Chondrocyte (in vitro differentiated cells): Measurements from ENCODE around the gene MRPL32. TPM values are rescaled to one million over a fixed set of nuclear protein-coding genes. Genes with fewer than 3 reads are reported as not detected.
"Not testable (repeated sequence)": the region's sequence is repeated elsewhere in the genome, so short reads cannot be mapped to it uniquely, and the experiment has no call there.

Experiments used
- DNase-seq: peaks from one replicate; pipeline ENCODE4 v3.0.0; 2021; ENCODE audit warnings: mixed read lengths, low spot score
- H3K27ac Mint-ChIP-seq: one replicate; pipeline ENCODE4 v1.8.0; 2021; ENCODE audit warnings: mild to moderate bottlenecking, moderate library complexity, mixed read lengths; ENCODE audit not compliant: unreplicated experiment
- H3K27me3 Mint-ChIP-seq: 2 replicates; pipeline ENCODE4 v1.8.0; 2021; ENCODE audit warnings: low read depth, mixed read lengths
- H3K36me3 Mint-ChIP-seq: 2 replicates; pipeline ENCODE4 v1.8.0; 2021; ENCODE audit warnings: low read depth, mixed read lengths
- H3K4me1 Mint-ChIP-seq: 2 replicates; pipeline ENCODE4 v1.8.0; 2021; ENCODE audit warnings: low read depth, mild to moderate bottlenecking, mixed read lengths
- H3K4me3 Mint-ChIP-seq: one replicate; pipeline ENCODE4 v1.8.0; 2021; ENCODE audit warnings: mild to moderate bottlenecking, moderate library complexity, mixed read lengths; ENCODE audit not compliant: unreplicated experiment
- H3K9me3 Mint-ChIP-seq: 2 replicates; pipeline ENCODE4 v1.8.0; 2021; ENCODE audit warnings: low read depth, mixed read lengths
- long read RNA-seq: library from polyadenylated mRNA; stranded (forward); transcript quantifications from one replicate; pipeline ENCODE4 v2.0.0, GENCODE V29; 2021
- total RNA-seq: library from RNA; stranded (reverse); gene quantifications from 3 replicates; pipeline ENCODE4 v1.2.1, GENCODE V29; 2021
- TF ChIP-seq, protein P1 (sequence below): fragments of 200-600 bp; sonication (generic); IDR thresholded peaks from 2 replicates; pipeline ENCODE4 v1.5.0; 2021; ENCODE audit warnings: antibody characterized with exemption, mild to moderate bottlenecking, moderate library complexity

MRPL32 gene
- total RNA-seq, result 31.9 to 35.9 TPM (median 32.7 TPM) in 3 replicates
- long read RNA-seq, transcript MRPL32-201 (3 exons, 1,035 nt), result major isoform, 20 of 38 reads
- long read RNA-seq, partial matches to known transcripts, result 13 of 38 reads
- long read RNA-seq, other reads (novel, unspliced or antisense), result 2 of 38 reads

- peak; percentile 98 for DNase-seq
- peak within 1 kb of the TSS; percentile 97 for H3K4me3 Mint-ChIP-seq
- H3K27ac Mint-ChIP-seq, result peak within 1 kb of the TSS; percentile 99
- H3K36me3 Mint-ChIP-seq, result peaks cover 10% of the 10 kb centered on the region
- peaks cover 43% of the 10 kb centered on the region for H3K4me1 Mint-ChIP-seq
- H3K9me3 Mint-ChIP-seq, result no peaks in the 10 kb centered on the region
- TF ChIP-seq, protein P1, sequence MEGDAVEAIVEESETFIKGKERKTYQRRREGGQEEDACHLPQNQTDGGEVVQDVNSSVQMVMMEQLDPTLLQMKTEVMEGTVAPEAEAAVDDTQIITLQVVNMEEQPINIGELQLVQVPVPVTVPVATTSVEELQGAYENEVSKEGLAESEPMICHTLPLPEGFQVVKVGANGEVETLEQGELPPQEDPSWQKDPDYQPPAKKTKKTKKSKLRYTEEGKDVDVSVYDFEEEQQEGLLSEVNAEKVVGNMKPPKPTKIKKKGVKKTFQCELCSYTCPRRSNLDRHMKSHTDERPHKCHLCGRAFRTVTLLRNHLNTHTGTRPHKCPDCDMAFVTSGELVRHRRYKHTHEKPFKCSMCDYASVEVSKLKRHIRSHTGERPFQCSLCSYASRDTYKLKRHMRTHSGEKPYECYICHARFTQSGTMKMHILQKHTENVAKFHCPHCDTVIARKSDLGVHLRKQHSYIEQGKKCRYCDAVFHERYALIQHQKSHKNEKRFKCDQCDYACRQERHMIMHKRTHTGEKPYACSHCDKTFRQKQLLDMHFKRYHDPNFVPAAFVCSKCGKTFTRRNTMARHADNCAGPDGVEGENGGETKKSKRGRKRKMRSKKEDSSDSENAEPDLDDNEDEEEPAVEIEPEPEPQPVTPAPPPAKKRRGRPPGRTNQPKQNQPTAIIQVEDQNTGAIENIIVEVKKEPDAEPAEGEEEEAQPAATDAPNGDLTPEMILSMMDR, result no peak
- no peaks in the 10 kb centered on the region for H3K27me3 Mint-ChIP-seq
Observed at GRCh38 chr7:42931834-42932651, at the start of gene MRPL32, which contains the start of gene PSMA2. Gene MRPL32 (plus strand): TSS chr7:42932376. CDS start chr7:42932387, 11 bp downstream. Gene PSMA2 (minus strand): TSS chr7:42932174. CDS start chr7:42932158, 16 bp downstream.

GRCh38 chr7:42883950-42884349 is 48.2 kb upstream of the MRPL32 start:
- H3K9me3 Mint-ChIP-seq, result no peaks in the 10 kb centered on the region
- DNase-seq, result no peak
- no peak overlapping the region for H3K4me3 Mint-ChIP-seq
- TF ChIP-seq, protein P1, result no peak
- H3K36me3 Mint-ChIP-seq, result peaks cover 1% of the 10 kb centered on the region
- H3K4me1 Mint-ChIP-seq, result peaks cover 22% of the 10 kb centered on the region
- no peaks in the 10 kb centered on the region for H3K27me3 Mint-ChIP-seq
- no peak overlapping the region for H3K27ac Mint-ChIP-seq

GRCh38 chr7:42885183-42885582 is 47.0 kb upstream of the MRPL32 start:
- DNase-seq, H3K27ac Mint-ChIP-seq, H3K27me3 Mint-ChIP-seq, H3K4me3 Mint-ChIP-seq, H3K36me3 Mint-ChIP-seq, H3K9me3 Mint-ChIP-seq: not testable (repeated sequence)
- H3K4me1 Mint-ChIP-seq, result peaks cover 26% of the 10 kb centered on the region

DNA sequence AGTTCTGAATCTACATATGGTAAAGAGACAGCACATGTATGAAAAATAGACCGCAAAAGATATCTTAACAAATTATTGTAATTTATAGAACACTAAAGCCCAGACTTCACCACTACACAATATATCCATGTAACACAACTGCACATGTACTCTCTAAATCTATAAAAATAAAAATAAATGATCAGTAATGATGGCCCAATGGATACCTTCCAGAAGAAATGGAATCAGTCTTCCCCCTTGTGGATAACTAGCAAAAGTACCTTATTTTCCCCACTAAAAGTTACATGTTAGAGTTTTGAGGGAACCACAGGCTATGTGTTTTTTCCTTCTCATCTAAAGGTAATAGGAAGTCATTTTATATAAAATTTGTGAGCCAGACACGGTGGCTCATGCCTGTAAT is 46.0 kb upstream of the MRPL32 start:
- Mint-ChIP-seq H3K27me3 (no peaks in the 10 kb centered on the region), H3K4me3 (no peak overlapping the region), H3K36me3 (no peaks in the 10 kb centered on the region), H3K9me3 (no peaks in the 10 kb centered on the region), H3K27ac (no peak overlapping the region), H3K4me1 (peaks cover 22% of the 10 kb centered on the region)
- TF ChIP-seq, protein P1, result peak; percentile 80
- DNase-seq, result no peak

DNA sequence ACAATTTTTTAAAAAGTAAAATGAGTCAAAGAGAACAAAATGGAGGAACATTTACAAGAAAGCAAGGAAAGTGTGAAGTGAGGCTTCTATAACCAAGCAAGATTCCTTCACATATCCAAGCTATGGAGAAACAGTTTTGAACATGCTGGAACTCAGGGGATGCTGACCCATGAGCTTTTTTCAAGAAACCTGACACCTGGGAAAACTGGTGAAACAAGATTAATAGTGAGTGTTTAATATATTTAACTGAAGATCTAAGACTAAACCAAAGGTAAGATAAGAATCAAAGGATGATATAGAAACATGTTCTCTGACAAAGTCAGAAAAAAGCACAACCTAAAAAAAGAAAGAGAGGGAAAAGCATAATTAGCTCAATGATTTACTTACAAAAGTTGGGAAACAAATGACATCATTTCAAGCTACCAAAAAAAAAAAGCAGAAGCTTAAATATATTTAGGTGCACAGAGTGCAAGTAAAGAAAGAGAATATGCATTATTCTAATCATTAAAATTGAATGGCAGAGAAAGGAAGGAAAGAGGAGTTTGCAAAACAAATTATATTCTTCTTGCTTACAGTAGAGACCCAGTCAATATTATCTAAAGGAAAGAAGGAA is 45.2 kb upstream of the MRPL32 start:
- Mint-ChIP-seq H3K4me1 (peaks cover 22% of the 10 kb centered on the region), H3K27me3 (no peaks in the 10 kb centered on the region), H3K4me3 (peak overlapping the region; percentile 9), H3K36me3 (no peaks in the 10 kb centered on the region), H3K9me3 (no peaks in the 10 kb centered on the region), H3K27ac (no peak overlapping the region)
- no peak for DNase-seq
- TF ChIP-seq, protein P1, result no peak
